D341Med (cell line): Measurements from ENCODE around the gene ICA1.

Source experiments
- DNase-seq: peaks from one replicate; pipeline ENCODE4 v3.0.0; 2012; ENCODE audit warnings: low spot score

Gene ICA1

DNA sequence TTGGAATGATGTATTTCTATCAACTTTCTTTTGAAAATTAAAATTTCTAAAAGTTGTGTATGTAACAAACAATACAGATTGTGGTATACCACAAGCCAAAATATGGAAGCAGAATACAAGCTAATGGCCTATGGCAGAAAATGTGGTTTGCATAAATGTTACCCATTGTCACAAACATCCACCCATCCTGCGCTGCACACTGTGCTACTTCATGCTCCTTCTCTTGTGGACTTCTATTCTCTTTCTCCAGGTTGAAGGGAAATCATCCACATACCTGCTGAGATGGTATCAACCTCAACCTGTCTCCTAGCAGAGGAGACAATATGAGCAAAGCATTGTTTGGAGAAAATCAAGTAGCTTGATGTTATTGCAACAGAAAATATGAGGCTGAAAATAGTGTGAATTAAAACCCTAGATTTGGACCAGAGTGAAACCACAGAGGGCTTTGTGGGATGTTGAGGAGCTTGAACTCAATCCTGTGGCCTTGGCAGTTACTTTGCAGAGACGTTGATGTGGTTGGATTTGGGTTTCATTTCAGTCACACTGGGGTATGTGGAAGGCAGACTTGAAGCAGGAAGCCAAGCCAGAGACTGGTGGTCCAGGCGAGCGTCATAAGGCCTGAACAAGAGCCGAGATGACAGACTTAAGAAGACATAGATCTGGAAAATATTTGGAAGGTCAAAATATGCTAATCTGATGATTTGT lies 63.8 kb downstream of the ICA1 start:
- no peak for DNase-seq

DNA sequence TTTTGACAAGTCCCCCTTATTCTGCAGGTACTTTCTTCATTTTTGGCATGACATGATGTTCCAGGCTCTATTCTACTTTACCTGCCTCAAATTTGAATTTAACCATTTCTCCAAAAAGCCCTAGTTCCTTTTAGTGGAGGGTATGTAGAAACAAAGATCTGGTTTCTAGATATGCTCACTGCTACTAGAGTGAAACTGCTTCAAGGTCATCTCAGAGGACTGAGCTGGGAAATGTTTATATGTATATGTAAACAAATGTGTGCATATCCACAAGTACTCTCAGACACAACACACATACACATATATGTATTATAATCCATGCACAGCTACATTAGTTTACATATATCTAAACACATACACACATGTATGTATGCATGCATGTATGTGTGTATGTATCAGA lies 69.1 kb downstream of the ICA1 start:
- DNase-seq, result no peak

DNA sequence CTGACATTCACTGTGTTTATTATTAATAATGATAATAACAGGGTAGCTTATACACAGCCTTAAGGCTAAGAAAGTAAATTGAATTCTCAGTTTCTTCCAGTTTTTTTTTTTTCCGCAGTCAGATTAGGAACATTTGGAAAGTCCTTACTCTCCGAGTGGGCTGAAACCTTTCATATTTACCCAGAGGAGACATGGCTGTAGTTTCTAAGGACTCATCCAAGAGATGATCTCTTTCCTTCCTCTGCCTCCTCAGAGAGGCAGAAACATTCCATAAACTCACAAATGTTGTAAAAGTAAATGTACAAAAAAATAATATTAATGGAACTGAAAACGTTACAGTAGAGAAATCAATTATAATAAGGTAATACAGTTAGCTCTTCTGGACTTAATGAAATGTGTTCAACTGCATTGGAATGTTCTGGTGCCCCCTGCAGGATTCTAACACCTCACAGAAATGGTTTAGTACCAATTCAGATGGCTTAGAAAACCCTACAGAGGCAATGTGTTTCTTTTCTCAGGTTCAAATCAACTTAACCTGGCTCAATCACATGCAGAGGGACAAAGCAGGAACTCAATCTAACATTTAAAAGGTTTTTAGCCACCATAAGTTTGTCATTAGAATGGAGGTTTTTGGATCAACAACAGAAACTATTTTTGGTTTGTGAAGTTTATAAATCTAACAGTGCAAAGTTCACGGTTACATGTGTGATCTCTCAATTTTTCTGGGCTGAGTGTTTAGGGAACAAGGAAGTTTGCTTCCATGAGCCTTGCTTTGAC lies 71.7 kb downstream of the ICA1 start:
- peak; percentile 47 for DNase-seq

DNA sequence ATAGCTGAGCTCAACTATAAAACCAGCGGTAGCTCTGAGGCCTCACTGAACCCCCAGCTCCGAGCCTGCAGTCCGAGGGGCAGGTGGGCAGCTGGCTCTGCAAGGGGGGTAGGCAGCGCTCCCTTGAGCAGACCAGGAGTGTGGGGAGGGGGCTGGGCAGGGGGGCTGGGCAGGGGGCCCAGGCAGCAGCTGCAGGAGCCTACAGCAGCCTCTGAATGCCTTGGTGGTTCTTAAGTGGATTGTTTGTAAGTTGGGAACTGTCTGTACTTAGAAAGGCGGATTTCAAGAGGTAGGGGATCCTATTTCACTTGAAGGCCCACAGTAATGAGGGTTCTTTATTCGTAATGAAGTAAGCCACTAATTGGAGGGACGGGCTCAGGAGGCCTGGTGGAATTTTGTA lies 72.3 kb downstream of the ICA1 start:
- DNase-seq, result no peak

DNA sequence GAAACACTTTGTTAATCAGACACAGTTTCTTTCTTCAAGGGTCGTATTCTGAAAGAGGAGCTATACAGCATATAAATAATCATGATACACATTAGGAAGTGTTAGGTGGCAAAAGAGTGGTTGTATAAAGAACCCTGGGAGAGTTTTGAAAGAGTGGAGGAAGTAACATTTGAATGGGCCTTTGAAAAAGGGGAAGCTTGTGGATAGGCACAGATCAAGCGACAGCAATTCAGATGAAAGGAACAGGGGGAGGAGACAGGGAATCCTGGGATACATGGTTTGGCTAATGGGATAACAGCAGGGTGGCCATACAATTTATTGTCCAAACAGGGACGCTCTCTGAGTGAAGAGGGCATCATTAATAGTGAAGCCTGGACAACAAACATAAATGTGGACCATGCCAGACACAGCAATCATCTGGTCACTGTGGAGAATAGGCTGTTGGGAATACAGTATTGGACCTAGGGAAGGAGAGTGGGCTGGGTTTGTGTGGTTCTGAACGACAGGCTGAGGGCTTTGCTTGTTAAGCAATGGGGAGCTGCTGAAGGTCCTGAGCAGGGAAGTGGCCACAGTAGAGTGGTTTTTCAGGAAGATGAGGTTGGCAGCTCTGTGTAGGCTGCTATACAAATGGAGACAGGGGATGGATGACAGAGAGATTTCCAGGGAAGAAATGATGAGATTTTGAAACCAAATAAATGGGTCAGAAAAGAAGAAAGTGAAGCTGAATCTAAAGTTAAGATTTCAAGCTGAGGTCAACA lies 75.9 kb downstream of the ICA1 start:
- no peak for DNase-seq

DNA sequence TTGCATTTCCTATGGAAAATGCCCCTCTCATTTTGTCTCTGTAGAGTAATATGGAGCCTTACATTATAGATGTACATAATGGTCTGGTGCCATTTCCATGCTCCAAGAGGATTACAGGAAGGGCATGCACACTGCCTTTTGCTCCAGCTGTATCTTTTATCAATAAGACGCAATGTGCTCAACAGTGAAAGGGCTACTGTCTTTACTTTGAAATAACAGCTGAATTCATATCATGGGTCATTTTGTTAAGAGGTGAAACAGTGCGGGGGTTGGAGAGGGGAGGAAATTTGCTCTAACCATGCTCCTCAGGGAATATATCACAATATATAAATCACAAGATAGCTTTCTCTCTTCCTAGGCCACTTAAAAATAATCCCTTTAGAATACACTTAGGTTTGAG lies 77.7 kb downstream of the ICA1 start:
- no peak for DNase-seq

DNA sequence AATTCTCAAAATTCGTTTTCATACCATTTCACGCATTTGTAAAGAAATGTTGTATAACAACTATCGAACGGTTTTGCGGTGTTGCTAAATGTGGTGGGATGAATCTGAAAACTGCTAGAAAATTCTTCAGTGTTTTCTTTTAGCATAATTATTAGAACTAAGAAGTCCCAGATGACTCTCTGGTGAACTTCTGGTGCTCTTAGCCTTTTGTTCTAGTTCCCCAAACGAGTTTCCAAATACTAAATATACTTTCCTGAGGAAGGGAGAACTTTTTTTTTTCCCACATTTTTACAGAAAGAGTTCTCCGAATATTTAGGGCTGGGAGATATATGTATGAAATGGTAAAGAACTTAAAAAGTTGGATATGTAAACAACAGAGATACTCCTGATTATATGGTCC lies 82.5 kb downstream of the ICA1 start:
- DNase-seq, result no peak

DNA sequence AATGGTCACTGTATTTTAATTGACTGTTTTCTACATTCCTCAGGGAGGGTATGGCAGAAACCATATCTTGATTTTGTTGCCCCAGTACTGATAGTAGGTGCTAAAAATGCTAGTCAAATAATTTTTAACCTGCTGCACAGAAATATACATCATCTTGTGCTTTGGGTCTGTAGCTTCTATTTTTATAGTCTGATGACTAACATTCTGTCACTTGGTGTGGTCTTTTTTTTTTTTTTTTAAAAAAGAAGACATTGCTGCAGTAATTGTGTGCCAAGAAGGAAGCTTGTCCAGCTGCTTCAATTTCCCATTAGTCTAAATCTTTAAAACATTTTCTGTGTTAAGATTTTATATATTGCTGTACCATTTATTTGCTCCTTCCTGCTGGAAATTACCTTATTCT lies 83.6 kb downstream of the ICA1 start:
- no peak for DNase-seq

DNA sequence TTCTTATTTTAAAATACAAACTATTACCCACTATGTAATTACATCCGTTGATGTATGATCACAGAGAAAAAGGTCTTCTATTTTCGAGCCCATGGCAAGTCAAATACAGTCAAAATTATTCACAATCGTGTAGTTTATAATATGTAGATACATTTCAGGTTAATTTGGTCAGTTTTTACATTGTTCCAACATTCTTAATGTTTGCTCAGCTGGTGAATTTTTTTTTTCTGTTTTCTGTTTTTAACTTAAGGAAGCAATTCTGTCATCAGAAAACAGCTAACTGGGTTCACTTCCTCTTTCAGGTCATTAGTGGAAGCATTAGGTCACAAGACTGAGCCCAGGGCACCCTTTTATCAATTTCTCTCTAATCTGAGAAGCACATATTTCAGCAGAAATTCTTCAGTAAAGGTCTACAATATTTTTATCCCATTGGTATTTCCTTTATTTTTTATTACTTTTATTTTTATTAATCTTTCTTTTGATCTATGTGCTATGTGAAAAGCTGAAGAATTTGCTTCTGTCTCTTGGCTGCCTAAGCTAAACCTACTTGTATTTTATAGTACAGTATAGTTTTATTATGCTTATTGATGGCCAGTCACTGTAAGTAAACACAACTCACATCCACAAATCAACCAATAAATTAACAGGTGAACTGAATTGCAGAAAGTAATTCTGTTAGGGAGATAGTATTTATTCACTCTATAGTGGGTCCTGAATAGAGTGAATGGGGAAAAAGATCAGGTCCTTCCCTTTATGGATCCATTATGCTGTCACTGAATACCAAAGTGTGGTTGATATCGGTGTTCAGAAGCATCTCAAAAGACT lies 84.6 kb downstream of the ICA1 start:
- DNase-seq, result no peak

DNA sequence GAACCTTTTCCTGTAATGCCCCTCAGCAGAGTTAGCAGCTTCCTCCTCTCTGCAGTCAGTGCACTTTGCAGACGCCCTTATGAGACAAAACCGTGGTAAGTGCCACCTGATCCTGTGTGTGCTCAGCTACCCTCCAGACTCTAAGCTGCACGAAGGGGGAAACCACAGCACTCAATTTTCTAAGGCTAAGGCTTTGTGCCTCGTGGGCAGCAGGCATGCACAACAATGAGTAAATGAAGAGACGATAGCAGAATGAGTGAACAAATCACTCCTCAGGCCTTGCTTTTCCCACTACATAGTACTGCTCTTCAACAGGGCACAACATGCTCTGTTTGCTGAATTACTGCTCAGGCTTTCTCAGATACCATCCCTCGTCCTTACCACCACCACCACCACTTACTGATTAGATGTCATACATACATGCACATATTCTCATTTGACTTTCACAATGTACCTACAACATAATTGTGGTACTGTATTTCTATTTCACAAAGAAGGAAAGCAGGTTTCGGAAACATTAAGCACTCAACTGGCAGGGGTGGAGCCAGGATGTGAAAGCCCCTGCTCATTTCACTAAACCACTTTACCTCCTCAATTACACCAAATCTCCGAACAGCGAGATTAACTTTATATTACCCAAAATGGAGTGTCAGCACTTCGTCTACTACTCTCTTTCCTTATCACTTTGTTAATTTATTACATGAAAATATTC lies 85.4 kb downstream of the ICA1 start:
- no peak for DNase-seq

DNA sequence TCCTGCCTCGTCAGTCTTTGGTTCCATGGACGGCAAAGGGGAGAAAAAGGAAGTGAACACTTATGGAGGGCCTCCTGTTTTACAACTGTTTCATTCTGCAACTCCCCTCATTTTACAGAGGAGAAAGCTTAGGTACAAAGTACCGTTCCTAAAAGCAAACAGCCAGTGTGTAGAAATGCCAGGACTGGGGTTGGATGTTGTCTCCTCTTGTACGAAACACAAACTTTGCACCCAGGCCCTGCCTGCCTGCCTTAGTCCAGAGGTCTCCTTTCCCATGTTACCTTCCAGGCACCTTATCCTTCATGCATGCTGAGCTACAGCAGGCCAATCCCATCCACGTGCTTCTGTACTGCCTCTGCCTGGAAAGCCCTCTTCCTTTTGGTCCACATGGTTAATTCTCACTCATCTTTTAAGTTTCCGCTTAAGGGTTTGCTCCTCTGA lies 86.0 kb downstream of the ICA1 start:
- no peak for DNase-seq

DNA sequence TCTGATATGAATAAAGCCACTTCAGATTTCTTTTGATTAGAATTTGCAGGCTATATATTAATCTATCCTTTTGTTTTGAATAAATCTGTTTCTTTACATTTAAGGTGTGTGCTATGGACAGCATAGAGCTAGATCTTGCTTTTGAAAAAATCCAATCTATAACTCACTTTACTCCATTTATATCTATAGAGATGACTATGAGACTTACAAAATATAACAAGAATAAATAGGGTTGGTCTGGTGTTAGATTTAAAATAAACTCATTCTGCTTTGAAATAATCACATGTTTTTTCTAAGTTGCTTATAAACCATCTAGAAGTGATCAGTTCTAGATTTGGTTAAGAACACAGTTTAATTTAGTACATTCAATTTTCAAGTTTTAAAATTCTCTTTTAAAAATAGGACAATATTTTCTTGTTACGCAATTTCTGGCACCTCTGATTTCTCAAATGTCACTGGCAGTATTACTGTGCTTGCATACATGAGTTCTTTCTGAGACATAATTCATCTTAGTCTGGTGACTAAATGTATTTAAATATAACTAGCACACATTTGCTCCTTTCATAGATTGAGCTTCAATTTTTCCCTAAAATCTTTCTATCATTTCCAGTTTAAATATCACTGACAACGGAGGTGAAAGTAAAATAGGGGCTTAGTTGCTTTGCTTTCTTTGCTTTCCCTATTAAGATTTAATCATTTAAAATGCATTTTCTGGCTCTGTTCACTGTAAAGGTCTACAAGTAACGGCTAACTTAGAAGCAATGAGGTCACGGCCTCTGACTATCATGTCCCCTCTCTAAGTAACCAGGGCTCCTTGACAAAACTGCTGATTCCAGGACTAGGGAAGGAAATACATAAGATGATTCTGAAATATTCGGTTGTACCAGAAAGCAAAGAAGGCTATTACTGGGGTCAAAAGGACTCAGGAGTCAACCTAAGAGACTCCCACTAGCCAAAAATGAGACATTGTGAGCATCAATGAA lies 89.3 kb downstream of the ICA1 start:
- no peak for DNase-seq

DNA sequence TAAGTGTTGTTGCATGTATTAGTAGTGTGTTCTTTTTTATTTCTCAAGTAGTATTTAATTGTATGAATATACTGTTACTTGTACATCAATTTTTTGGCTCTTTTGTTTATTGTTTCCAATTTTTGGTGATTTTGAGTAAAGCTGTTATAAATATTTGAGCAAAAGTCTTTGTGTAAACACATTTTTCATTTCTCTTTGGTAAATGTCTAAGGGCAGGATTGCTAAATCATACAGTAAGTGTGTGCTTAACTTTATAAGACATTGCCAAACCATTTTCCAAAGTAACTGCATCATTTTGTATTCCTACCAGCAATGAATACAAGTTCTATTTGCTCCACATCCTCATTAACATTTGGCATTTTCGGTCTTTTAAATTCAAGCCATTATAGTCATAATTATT lies 92.8 kb downstream of the ICA1 start:
- no peak for DNase-seq

DNA sequence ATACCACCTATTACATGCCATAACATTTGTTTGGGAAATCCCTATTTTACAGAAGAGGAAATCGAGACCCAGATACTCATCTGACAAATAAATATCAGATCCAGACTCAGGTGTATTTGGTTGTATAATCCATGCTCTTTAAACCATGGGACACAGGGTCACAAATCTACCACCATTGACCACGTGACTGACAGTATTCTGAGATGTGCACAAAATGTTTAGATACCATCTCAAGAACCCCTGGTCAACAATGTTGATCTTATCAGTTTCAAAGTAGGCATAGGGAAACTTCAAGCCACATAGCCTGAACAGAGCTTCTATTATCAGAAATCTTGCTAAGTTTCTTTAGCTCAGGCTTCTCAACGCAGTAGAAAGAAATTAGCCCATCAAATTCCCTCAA lies 93.6 kb downstream of the ICA1 start:
- no peak for DNase-seq

DNA sequence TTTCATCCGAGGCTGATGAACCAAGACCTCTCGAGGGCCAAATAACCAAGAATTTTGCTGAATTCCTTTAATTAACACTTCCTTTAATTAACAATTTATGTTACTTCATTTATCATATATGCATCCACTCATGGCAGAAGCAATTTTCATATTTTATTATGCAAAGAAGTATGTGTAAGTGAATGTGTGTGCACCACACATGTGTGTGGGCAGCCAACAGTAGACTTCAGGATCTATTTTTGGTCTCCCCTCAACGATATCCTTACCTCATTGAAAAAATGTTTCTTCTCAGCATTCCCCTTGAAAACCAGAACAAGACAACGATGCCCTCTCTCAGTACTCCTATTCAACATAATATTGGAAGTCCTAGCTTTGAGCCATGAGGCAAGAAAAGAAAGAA lies 96.8 kb downstream of the ICA1 start:
- DNase-seq, result no peak

DNA sequence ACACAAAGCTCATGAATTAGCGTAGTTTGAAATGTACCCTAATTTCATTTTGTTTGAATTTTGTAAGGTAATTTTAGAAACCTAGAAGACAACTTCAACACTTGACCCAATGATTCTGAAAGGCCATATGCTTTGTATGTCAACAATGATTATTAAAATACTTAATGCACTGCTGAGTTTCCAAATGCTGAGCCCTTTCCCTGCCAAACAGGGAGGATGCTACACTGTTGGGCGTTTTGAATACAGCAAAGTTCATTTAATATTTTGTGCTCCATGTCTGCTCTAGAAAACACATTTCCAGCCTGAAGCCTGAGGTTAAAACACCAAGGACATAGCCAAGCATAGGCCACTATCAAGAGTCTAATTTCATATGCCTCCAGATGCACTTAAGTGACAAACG lies 99.8 kb downstream of the ICA1 start:
- no peak for DNase-seq

DNA sequence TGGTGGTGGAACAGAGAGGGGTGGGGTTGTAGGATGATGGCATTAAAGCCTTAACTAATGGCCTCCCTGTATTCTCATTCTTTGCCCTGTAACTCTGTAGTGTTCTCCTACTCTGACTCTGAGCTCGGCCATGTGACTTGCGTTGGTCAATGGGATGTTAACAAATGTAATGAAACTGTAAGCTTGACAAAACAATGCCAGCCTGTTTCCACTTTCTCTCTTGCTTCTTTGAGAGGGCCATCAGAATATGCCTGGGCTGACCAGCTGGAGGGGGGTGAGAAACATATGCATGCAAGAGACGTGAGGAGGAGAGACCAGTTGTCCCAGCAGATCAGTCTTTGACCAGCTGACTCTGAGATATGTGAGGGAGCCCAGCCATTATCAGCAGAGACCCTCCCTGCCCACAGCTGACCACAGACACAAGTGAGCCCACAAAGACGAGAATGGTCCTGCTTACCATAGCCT lies 100.6 kb downstream of the ICA1 start:
- no peak for DNase-seq

DNA sequence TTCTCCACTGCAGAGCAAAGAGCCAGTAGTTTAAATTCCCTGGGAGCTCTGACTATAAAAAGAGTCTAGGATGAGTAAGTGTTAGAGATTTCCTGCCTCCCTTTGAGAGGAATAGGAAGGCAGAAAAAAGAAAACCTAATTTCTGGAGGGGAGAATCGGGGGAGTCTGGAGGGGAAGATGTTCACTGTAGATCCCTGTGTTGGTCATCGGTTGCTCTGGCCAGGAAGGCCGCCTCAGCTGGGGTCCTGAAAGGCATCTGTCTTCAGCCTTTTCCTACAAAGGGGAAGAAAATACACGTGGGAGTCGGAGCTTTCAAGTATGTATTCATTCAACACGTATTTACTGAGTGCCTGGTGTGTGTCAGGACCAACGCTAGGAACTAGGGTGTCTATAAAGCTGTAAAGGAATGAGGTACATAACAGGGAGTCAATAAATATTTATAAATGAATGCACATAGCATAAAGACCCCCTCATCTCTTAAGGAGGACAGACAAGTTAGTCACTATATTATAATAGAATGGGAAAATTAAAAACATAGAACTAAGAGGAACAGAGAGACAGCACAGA lies 101.1 kb downstream of the ICA1 start:
- no peak for DNase-seq

DNA sequence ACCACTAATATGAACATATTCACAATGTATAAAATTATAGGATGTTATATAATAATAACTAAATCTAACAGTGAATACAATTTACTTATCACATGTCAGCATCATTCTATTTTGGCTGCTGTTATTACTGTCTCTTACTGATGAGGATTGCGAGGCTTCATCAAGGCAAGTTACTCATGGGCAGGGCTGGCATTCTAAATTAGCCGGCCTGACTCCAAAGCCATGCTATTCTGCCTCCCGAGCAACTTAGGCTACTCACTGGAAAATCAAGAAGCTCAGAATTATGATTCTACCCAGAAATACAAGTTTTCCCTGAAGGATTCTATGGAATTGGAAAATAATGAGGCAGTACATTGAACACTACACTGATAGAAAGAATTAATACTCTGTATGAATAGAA lies 101.7 kb downstream of the ICA1 start:
- no peak for DNase-seq

DNA sequence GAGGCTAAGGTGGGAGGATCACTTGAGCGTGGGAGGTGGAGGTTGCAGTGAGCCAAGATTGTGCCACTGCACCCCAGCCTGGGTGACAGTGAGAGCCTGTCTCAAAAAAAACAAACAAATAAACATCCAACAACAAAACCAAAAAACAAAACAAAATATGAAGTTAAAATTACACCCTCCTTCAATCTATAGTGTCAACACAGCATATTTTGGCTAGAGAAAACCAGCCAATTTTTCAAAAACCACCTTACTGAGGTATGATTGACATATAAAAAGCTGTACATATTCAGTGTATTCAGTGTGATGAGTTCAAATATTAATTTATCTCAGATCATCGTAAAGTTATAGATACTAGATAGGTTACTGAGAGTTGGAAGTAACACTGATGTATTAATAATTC lies 102.4 kb downstream of the ICA1 start:
- DNase-seq, result no peak
